ENCODE results near the gene GAS2L3.
A peak's percentile ranks its signal among the peaks of the same experiment; 100 is the strongest.

GAS2L3 gene

GRCh38 chr12:100661300-100661951 is 87.9 kb downstream of the GAS2L3 start:
- no peak for DNase-seq (ENCODE audit: low read depth)

GRCh38 chr12:100666588-100666987 is 93.1 kb downstream of the GAS2L3 start:
- DNase-seq (ENCODE audit: low read depth): no peak

DNA sequence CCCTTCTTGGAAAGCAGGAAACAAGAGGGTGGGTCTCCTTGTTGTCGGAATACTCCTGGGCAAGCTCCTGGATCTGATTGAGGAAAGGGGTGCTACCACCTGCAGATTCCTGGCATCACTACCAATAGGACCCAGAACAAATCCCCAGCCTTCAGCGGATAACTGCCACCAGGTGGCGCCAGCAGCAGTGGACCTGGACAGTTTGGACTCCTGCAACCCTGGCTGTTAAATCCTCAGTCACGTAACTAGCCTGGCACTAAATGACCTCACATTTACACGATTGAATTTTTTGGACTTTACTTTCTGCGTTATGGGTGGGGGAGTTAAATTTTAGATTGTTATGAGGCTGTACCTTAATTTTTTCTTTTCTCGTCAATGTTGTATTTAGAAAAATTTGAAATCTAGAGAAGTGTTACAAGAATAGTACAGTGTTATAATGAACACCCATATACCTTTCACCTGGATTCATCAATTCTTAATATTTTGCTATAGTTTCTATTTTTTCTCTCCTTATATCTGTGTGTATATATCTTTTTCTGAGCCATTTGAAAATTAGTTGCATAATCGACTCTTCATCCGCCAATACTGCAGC is 95.6 kb downstream of the GAS2L3 start:
- DNase-seq (ENCODE audit: low read depth): peak; percentile 24

- no peak for DNase-seq (ENCODE audit: low read depth)
Observed at GRCh38 chr12:100669922-100670321, 96.4 kb downstream of the GAS2L3 start.

DNA sequence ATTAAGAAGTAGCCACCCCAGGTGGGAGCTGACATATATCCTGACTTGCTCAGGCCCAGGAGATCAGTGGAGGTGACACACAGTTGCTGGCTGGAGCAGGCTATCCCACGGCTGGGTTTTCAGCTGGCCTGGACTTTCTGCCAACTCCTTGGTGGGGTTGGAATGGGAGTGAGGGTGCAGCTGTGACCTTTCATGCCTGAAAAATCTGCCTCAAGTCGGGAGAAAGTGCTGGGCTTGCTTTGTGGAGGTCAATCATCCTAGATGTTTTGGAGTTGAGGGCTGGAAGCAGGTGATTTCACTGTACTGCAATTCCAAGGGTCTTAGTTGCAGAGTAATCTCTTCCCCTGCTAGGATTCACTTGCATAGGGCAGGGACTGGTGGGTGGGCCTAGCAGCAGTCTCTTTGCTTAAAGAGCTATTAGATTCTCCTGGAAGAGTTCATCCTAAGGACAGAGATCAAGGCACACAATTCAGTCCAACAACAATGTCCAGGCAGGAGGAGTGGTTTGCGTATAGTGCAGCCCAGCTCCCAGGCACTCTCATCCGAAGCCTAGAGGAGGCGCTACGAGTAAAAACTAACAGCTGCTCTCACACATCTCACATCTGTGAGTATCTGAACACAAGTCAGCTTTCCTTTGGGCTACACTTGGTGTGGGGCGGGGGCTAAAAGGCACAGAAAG is 98.1 kb downstream of the GAS2L3 start:
- no peak for DNase-seq (ENCODE audit: low read depth)

- no peak for DNase-seq (ENCODE audit: low read depth)
Observed at GRCh38 chr12:100672075-100672592, 98.7 kb downstream of the GAS2L3 start.

DNA sequence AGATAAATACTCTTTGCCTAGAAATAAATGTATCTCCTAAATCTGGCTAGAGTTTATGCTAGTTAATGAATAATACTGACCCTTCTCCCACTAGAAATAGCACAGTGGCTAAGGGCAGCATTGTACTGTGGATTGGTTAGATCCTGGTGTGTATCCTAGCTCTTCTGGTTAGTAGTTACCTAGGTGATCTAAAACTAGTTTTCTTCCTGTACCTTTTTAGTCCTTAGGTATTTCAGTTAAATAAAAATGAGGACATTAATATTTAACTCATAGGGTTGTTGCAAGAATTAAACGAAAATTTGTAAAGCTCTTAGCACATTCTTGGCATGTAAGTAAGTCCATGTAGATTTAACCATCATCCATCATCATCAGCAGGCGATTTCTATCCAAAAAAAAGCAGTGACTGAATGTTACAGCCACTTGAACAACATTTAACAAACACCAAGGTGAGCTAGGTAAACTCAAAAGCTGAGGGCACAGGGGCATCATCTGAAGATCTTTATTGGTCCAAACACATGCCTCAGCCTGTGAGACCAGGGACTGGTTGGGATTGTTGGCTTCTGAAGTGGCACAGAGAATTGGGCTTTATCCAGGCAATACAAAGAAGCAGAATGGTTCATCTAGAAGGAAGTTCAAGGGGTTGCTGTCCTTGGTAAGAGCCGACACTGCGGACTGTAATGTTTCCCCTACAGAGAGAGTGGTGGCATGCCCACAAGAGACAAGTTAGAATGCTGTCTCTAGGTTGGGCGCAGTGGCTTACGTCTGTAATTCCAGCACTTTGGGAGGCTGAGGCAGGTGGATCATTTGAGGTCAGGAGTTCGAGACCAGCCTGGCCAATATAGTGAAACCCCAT is 100.8 kb downstream of the GAS2L3 start:
- no peak for DNase-seq (ENCODE audit: low read depth)
